Measurements from ENCODE around the gene CHAC1. TPM values are rescaled to one million over a fixed set of nuclear protein-coding genes. Genes with fewer than 3 reads are reported as not detected.

Gene CHAC1
- total RNA-seq, 1 experiment from 2014 or later = 49.4 TPM

DNA sequence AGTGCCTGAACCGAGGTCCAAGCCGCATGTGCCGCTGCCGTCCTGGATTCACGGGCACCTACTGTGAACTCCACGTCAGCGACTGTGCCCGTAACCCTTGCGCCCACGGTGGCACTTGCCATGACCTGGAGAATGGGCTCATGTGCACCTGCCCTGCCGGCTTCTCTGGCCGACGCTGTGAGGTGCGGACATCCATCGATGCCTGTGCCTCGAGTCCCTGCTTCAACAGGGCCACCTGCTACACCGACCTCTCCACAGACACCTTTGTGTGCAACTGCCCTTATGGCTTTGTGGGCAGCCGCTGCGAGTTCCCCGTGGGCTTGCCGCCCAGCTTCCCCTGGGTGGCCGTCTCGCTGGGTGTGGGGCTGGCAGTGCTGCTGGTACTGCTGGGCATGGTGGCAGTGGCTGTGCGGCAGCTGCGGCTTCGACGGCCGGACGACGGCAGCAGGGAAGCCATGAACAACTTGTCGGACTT lies 17.0 kb upstream of the CHAC1 start:
- H3K36me3 Mint-ChIP-seq (ENCODE audit: insufficient read depth, unreplicated experiment) = peaks cover 5% of the 10 kb centered on the region
- peaks cover 5% of the 10 kb centered on the region for H3K4me1 Mint-ChIP-seq (ENCODE audit: insufficient read depth, unreplicated experiment)
- no peak for DNase-seq (ENCODE audit: unreplicated experiment)
- ChIA-PET CTCF (interaction anchor here (0.6 to 1.5 kb wide), 3 partner anchors 13 to 86 kb away, joined by 3 to 5 read pairs (median 3); no protein-coding TSS in a partner anchor), POLR2A (no interaction called here)
- intact Hi-C loops (cut with micrococcal nuclease) = no loop called here
- TF ChIP-seq, protein P1, sequence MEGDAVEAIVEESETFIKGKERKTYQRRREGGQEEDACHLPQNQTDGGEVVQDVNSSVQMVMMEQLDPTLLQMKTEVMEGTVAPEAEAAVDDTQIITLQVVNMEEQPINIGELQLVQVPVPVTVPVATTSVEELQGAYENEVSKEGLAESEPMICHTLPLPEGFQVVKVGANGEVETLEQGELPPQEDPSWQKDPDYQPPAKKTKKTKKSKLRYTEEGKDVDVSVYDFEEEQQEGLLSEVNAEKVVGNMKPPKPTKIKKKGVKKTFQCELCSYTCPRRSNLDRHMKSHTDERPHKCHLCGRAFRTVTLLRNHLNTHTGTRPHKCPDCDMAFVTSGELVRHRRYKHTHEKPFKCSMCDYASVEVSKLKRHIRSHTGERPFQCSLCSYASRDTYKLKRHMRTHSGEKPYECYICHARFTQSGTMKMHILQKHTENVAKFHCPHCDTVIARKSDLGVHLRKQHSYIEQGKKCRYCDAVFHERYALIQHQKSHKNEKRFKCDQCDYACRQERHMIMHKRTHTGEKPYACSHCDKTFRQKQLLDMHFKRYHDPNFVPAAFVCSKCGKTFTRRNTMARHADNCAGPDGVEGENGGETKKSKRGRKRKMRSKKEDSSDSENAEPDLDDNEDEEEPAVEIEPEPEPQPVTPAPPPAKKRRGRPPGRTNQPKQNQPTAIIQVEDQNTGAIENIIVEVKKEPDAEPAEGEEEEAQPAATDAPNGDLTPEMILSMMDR (IDR thresholded peaks at IDR 0.05; ENCODE audit: unreplicated experiment) = no peak
- peaks cover 3% of the 10 kb centered on the region for H3K27me3 Mint-ChIP-seq (ENCODE audit: insufficient read depth, unreplicated experiment)
- H3K4me3 Mint-ChIP-seq (ENCODE audit: unreplicated experiment) = no peak overlapping the region
- no peak overlapping the region for H3K27ac Mint-ChIP-seq (ENCODE audit: low read depth, unreplicated experiment)
- BruUV-seq (replicated peaks) = no TSS peak
- no peaks in the 10 kb centered on the region for H3K9me3 Mint-ChIP-seq (ENCODE audit: unreplicated experiment)

GRCh38 chr15:40936709-40937666 lies 16.3 kb upstream of the CHAC1 start:
- H3K9me3 Mint-ChIP-seq (ENCODE audit: unreplicated experiment) = no peaks in the 10 kb centered on the region
- peaks cover 5% of the 10 kb centered on the region for H3K4me1 Mint-ChIP-seq (ENCODE audit: insufficient read depth, unreplicated experiment)
- H3K36me3 Mint-ChIP-seq (ENCODE audit: insufficient read depth, unreplicated experiment) = peaks cover 5% of the 10 kb centered on the region
- H3K4me3 Mint-ChIP-seq (ENCODE audit: unreplicated experiment) = no peak overlapping the region
- POLR2A ChIA-PET = no interaction called here
- no peak for DNase-seq (ENCODE audit: unreplicated experiment)
- intact Hi-C loops (cut with micrococcal nuclease) = no loop called here
- TF ChIP-seq, protein P1 (IDR thresholded peaks at IDR 0.05; ENCODE audit: unreplicated experiment) = no peak
- H3K27me3 Mint-ChIP-seq (ENCODE audit: insufficient read depth, unreplicated experiment) = no peaks in the 10 kb centered on the region
- CTCF ChIA-PET = interaction anchor here (0.6 to 1.0 kb wide), 4 partner anchors 12 to 249 kb away, joined by 3 to 4 read pairs (median 3); no protein-coding TSS in a partner anchor
- no peak overlapping the region for H3K27ac Mint-ChIP-seq (ENCODE audit: low read depth, unreplicated experiment)
- BruUV-seq (replicated peaks) = no TSS peak

GRCh38 chr15:40937762-40938535 lies 15.3 kb upstream of the CHAC1 start:
- H3K27ac Mint-ChIP-seq (ENCODE audit: low read depth, unreplicated experiment) = no peak overlapping the region
- H3K4me1 Mint-ChIP-seq (ENCODE audit: insufficient read depth, unreplicated experiment) = peaks cover 11% of the 10 kb centered on the region
- POLR2A ChIA-PET = no interaction called here
- intact Hi-C loops (cut with micrococcal nuclease) = loop anchor here (1.0 kb wide), 1 partner anchor 246 kb away; no protein-coding TSS in a partner anchor
- BruUV-seq (replicated peaks) = no TSS peak
- TF ChIP-seq, protein P1 (IDR thresholded peaks at IDR 0.05; ENCODE audit: unreplicated experiment) = peak; percentile 54
- H3K27me3 Mint-ChIP-seq (ENCODE audit: insufficient read depth, unreplicated experiment) = no peaks in the 10 kb centered on the region
- peak; percentile 76 for DNase-seq (ENCODE audit: unreplicated experiment)
- H3K36me3 Mint-ChIP-seq (ENCODE audit: insufficient read depth, unreplicated experiment) = peaks cover 5% of the 10 kb centered on the region
- CTCF ChIA-PET = interaction anchor here (0.6 to 1.4 kb wide), 4 partner anchors 22 to 248 kb away, joined by 3 to 4 read pairs (median 4); no protein-coding TSS in a partner anchor
- H3K9me3 Mint-ChIP-seq (ENCODE audit: unreplicated experiment) = no peaks in the 10 kb centered on the region
- no peak overlapping the region for H3K4me3 Mint-ChIP-seq (ENCODE audit: unreplicated experiment)

Measured in MCF 10A (cell line).